Raji (cell line): Measurements from ENCODE around the gene ATP5F1E.

Experiments
- POLR2A ChIP-seq: IDR thresholded peaks from 2 replicates; pipeline ENCODE4 v1.6.1; 2011; ENCODE audit warnings: low read depth, low read length, control low read depth; ENCODE audit not compliant: insufficient read depth

ATP5F1E gene

DNA sequence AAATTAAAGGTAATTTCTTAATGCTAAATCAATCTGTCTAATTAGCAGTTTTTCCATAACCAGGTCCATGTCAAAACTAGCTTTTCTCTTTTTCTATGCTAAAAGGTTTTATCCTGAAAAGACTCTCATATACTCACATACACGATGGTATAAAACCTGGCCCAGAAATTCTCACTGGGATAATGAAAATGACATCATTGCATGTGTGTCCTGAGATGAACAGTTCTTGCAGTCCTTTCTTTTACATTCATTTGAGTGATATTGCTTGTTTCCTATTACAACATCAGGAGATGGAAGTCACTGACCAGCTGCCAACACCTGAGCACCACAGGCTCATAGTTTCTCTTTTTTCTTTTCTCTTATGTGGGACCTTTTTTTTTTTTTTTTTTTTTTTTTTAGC is 18.3 kb upstream of the ATP5F1E start:
- no peak for TF ChIP-seq POLR2A

DNA sequence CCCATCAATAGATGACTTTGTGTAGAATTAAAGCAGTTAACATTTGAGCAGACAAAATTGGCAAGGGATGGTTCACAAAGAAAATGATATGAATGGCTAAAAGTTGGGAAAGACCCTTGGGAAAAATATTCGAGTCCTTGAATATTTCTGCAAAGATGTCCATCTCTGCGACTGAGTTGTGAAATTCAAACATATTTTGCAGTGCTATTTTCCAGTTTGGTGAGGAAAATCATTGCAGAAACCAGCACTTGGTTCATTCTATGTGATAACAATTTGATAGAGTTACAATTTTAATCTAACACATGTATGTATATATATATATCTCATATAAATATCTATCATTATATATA is 16.5 kb upstream of the ATP5F1E start:
- no peak for TF ChIP-seq POLR2A

DNA sequence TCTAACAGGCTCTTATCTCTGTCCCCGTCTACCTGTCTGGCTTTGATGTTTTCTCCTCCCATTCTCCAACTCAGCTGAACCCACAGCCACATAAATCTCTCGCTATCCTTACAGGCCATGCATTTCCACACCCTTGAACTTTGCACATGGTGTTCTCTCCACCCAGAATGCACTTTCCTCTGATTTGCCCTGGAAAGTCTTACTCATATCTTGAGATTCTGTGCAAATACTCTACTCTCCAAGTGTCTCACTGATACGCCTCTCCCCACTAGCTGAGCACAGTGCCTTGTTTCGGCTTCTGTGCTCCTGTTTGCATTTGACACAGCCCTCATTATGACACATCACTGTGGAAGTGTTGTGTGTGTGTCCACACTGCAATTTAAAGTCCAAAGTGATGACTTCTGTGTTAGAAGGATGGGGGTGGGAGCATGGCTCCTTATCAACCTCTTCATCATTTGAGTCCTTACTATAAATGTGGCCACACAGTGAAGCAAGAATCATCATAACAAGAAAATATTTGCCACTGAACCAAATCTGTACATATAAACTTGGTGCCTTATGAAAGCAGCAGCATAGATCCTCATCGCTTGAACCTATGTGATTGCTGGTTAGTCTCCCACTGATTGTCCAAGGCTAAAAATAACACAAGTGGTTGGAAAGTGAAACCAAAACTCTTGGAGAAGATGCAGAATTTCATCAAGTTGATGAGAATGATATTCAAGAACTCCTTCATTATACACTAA is 16.0 kb upstream of the ATP5F1E start:
- TF ChIP-seq POLR2A, result no peak

DNA sequence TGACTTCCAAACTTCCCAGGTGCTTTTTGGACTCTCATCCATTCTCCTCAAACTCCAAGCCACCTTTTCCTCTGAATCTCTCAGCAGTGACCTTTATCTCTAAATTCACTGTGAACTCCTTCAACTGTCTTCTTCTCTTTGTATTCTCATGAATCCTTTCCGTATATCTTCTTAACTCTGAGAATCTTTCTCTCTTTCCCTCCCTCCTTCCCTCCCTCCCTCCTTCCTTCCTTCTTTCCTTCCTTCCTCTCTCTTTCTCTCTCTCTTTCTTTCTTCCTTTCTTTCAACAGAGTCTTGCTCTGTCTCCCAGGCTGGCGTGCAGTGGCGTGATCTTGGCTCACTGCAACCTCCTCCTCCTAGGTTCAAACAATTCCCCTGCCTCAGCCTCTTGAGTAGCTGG is 14.7 kb upstream of the ATP5F1E start:
- no peak for TF ChIP-seq POLR2A

DNA sequence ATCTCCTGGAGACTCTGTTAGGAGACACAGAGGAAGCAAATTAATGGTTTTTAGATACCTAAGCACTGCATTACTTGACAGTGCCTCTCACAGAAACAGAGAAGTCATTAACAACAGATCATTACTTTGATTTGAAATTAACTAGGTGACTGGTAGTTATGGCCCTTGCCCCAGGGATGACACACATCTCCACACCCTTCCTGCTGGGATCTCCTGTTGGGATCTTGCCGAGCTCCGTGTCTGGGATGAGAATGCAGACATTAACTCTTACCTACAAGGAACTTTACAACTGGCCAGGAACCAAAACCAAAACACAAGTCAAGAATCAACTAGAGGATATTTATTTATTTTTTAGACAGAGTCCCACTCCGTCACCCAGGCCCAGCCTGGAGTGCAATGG is 12.7 kb upstream of the ATP5F1E start:
- no peak for TF ChIP-seq POLR2A

DNA sequence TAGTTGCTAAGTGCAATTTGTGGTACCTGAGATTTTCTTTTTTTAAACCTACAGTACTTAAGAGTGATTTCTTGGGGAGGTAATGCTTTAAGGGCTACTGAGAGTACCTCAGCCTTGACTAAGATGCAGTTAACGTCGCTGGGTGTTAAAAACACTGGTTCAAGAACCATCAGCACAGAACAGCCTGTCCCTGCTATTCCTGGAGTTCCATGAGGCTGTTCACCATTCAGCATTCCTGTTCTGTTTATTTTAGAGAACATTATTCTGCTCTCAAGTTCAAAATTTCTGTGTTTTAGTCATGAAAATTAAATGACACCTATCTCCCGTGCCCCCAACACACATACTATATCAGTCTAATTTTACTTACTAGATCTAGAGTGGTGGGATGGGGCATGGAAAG is 12.2 kb upstream of the ATP5F1E start:
- no peak for TF ChIP-seq POLR2A

DNA sequence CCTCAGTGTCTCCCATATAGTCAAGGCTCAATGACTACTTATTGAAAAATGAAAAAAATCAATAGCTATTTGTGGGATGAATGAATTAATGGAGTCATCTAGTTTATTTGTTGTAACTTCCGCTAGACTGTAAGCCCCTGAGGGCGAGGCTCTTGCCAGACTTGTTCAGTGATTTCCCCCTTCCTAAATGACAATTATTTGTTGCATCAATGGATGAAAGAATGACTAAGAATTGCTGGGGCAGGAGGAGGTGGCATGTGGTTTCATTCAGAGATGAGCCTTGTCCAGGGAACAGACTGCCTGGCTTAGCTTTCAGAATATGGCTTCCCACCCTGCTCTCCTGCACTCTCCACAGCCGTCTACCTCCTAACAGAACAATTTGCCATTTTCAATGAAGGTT is 11.6 kb upstream of the ATP5F1E start:
- no peak for TF ChIP-seq POLR2A

DNA sequence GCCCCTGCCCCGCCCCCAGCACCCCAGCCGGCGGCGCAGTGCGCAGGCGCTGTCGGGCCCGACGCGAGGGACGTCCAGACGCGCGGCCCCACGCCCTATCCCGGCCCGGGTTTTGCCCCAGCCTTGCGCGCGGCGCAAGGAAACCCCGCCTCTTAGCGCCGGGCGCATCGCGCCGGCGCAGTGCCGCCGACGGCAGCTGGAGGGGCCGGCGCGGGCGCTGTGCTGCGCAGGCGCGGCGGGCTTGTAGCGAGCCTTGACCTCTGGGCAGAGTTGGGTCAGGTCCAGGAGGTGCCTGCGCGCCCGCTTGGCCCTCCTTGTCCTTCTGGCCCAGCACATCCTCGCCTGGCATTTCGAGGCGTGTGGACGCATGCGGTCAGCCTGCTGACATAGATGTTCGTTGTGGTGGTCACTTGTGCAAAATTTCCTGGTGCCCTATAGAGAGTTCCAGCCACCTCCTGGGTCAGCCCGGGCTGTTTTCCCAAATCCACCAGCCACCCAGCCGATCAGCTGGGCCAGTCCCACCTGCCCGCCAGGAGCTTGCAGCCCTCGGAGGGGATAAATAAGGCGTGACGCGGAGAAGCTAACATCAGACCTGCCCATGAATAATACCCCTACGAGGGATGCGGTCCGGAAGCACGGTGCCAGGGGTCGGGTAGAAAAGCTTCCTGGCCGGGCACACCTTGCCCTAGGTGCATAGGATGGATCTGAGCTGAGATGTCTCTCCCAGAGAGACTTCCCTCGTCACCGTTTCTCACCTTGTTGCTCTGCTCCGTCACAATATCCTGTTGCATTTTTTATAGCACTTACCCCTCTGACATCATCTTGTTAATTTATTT is 10.9 kb upstream of the ATP5F1E start:
- peak; percentile 96 for TF ChIP-seq POLR2A

DNA sequence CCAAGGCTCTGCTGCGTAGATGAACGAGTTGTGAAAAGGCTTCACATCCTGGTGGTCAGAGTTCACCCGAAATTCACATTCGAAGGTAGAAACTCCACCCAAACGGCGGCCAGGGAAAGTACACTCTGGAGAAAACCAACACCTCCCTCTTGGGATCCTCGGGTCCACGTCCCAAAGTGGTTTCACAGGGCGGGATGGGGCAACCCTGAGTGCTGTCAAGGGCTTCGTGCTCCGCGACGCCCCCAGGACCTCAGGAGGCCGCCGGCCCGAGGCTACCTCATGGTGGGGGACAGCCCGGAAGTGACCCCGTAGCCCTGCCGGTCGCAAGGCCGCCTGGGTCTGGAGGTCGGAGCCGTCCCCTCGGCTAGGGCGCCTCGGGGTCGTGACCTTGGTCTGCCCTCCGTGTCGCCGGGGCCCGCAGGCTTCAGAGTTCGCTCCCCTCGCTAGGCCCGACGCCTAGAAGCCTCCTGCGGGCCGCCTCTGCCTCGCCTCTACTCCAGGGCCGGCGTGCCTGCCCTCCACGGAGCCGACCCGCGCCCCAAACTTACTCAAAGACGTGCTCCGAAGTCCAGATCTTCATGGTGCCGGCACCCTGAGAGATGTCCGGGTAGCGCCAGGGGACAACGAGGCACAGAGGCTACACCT is 10.1 kb upstream of the ATP5F1E start, which contains the start of gene PRELID3B:
TSS of gene PRELID3B (minus strand) at position 636 of the 645 bp plus-strand sequence. CDS start at position 580, 56 bp downstream.
- peak; percentile 68 for TF ChIP-seq POLR2A

DNA sequence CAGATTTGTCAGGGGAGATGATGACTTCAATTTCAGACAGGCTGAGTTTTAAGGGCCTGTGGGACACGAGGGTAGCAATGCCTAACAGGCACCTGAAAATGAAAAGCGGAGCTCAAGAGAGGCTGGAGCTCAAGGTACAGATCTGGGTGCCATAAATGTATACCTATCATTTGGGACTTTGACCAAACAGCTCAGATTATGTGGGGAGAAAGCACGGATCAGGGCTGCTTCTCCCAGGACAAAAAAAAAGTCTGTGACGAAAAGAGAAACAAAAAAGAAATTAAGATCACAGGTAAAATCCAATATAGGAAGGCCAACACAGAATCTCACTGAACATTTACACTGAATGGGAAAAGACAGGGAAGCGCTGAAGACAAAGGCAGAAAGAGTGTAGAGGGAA is 8.5 kb upstream of the ATP5F1E start:
- no peak for TF ChIP-seq POLR2A

DNA sequence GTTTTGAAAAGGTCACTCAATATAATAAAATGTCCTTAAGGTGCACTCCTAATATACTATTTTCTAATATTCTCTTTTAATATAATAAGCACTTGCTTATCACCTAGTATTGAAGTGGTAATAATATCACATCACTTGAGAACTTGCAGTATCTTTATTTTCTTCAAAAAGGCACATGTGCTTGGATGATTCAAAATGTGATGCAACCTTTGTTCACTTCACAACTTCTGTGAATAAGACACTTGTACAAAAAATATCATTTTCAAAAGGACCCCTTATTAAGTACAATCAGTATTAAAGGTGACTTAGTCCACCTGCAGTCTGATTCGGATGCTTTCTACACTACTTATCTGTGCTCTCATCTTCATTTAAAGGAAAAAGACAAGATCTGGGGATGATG is 7.1 kb upstream of the ATP5F1E start:
- TF ChIP-seq POLR2A, result no peak

DNA sequence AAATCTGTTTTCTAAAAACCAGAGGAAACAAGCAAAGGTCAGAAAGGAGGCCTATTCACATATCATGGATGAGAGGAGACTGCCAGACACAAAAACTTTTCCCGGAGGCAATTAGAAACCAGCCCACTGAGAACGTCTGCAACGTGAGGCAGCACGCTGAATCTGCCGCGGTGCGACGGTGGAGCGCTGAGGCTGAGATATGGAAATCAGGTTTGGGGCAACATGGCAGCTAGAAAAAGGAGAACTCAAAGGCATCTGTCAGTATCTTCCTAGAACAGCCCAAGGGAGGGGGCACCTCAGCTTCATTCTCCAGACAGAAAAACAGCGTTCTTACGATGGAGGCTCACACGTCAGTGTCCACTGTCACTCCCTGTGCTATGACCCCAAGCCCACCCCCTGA is 5.3 kb upstream of the ATP5F1E start:
- no peak for TF ChIP-seq POLR2A

DNA sequence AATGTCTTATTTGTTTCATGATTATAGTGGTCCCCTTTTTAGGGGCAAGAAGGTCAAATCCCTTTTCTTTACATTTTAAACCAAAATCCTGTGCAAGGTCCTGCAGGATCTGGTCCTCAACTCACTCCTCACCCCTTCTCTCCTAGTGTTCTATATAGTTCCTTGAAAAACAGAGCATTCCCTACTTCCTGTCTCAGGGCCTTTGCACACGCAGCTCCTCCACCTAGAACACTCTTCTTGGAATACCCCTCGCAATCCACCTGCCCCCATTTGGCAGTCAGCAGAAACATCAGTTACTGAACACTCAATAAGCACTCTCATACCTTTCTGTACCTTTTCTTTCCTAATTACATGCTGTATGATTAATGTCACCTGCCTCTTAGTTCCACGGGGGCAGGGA is 3.2 kb upstream of the ATP5F1E start:
- TF ChIP-seq POLR2A, result no peak

DNA sequence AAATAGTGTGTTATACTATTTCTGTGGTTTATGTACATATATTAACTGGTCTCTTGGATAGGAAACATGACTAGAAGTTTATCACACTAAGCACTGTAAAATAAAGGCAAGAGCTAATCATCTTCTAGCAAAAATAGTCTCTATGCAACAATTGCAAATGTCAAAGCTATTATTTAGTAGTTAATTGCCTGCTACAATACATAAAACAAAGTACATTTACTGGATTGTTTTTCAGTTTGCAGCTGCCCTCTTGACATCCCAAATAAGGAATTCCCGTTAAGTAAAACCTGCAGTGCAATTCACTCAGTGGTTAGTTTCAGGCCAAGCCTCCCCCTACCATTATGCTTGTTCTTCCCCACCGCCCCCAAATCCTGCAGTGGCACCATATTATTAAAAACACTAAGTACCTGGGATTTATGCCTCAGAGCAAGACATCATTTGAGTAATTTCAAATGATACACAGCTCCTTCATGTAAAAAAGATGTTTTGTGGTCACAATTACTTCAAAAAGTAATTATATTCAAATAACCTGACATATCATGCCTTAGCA is 1.6 kb upstream of the ATP5F1E start:
- no peak for TF ChIP-seq POLR2A

DNA sequence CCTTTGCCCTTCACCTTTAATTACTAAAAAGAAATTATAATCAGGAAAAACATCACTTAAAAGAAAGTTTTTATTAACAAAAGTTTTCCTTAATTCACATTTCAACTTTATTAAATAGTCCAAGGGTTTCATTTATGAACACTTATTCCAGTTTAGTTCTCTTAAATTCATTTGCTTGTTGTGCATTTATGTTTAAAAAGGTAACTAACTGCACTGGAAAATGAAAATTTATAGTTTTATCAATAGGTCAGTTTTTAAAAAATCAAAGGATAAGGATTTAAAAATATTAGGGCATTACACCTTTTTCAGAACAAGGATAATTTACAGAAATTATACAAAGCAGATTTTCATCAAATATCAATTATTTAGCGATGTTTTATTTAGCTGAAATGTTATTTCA is 958 bp upstream of the ATP5F1E start:
- no peak for TF ChIP-seq POLR2A

DNA sequence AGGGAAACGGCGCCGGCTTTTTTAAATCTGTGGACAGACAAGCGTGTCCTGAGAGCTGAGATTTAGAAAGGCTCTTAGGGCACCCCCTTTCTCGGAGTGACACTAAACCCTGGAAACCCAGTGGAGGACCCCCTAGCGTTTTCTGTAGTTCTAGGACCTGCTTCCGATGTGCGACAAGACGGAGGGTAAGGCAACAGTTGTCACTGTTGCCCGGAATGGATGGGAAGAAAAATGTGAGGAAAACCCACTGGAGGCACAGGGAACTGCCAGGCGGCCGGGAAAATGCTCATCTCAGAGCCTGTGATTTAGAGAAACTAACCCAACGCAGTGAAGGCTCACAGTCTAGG is 551 bp upstream of the ATP5F1E start:
- no peak for TF ChIP-seq POLR2A
